PC-9 (cell line): ENCODE data around the gene GJC1. TPM values are rescaled to one million over a fixed set of nuclear protein-coding genes. Genes with fewer than 3 reads are reported as not detected.
"Not testable (repeated sequence)": the region's sequence is repeated elsewhere in the genome, so short reads cannot be mapped to it uniquely, and the experiment has no call there.

Source experiments
- BruUV-seq: library from RNA; stranded (reverse); fragments of 400-500 nt; replicated peaks from 2 replicates; lab custom pipeline; 2021; lab: Mats Ljungman, UMichigan
- CTCF ChIA-PET: fragments of 300-600 bp; sonication (Branson Sonifier 250); formaldehyde crosslinking; loops from one replicate; lab custom pipeline; 2022; ENCODE audit warnings: antibody characterized with exemption; lab: Charles Lee
- POLR2A ChIA-PET: fragments of 300-600 bp; sonication (Branson Sonifier 250); formaldehyde crosslinking; loops from one replicate; lab custom pipeline; 2022; ENCODE audit warnings: antibody characterized with exemption; ENCODE audit not compliant: unreplicated experiment; lab: Charles Lee
- DNase-seq, 2 experiments: peaks; one replicate each; pipeline versions ENCODE4 v3.0.0 to v3.0.0-alpha.2; 2015 to 2022; ENCODE audit warnings: mixed read lengths in 1 of 2
- H2AFZ ChIP-seq: fragments of 200-600 bp; sonication (generic); 2 replicates; pipeline ENCODE4 v1.8.1; 2017; ENCODE audit warnings: antibody characterized with exemption
- H3F3A ChIP-seq: fragments of 200-600 bp; sonication (generic); 2 replicates; pipeline ENCODE4 v1.8.1; 2017; ENCODE audit warnings: antibody characterized with exemption, mild to moderate bottlenecking, low read depth; ENCODE audit not compliant: insufficient read depth
- H3K27ac ChIP-seq: fragments of 200-600 bp; sonication (generic); 2 replicates; pipeline ENCODE4 v1.6.1; 2016; ENCODE audit warnings: mixed run types
- H3K27me3 ChIP-seq: fragments of 200-600 bp; sonication (generic); 2 replicates; pipeline ENCODE4 v1.6.1; 2016; ENCODE audit warnings: low read depth, mixed run types; ENCODE audit not compliant: insufficient read depth
- H3K36me3 ChIP-seq: fragments of 200-600 bp; sonication (generic); 2 replicates; pipeline ENCODE4 v1.6.1; 2016; ENCODE audit warnings: low read depth, mixed run types
- H3K4me1 ChIP-seq: fragments of 200-600 bp; sonication (generic); replicated peaks from 2 replicates; pipeline ENCODE4 v1.6.1; 2016; ENCODE audit warnings: mixed run types; ENCODE audit not compliant: insufficient read depth
- H3K4me2 ChIP-seq: fragments of 200-600 bp; sonication (generic); 2 replicates; pipeline ENCODE4 v1.6.1; 2017; ENCODE audit warnings: mixed run types
- H3K4me3 ChIP-seq: fragments of 200-600 bp; sonication (generic); 2 replicates; pipeline ENCODE4 v1.6.1; 2016; ENCODE audit warnings: mixed run types
- H3K79me2 ChIP-seq: fragments of 200-600 bp; sonication (generic); 2 replicates; pipeline ENCODE4 v1.6.1; 2017; ENCODE audit warnings: low read depth, mixed run types
- H3K9me2 ChIP-seq: fragments of 200-600 bp; sonication (generic); 2 replicates; pipeline ENCODE4 v1.8.1; 2017; ENCODE audit warnings: mild to moderate bottlenecking; ENCODE audit not compliant: insufficient read depth
- H3K9me3 ChIP-seq: fragments of 200-600 bp; sonication (generic); 2 replicates; pipeline ENCODE4 v1.8.1; 2016; ENCODE audit warnings: low read depth; ENCODE audit not compliant: insufficient read depth
- H4K20me1 ChIP-seq: fragments of 200-600 bp; sonication (generic); 2 replicates; pipeline ENCODE4 v1.8.1; 2017; ENCODE audit not compliant: insufficient read depth
- EZH2 ChIP-seq: fragments of 200-600 bp; sonication (generic); IDR thresholded peaks from 2 replicates; pipeline ENCODE4 v1.8.0; 2017; ENCODE audit warnings: antibody characterized with exemption, low read depth
- intact Hi-C: fragments of 100-400 bp; cut with micrococcal nuclease; formaldehyde crosslinking; loops from one replicate; pipeline ENCODE4 v1.10.0; 2022; ENCODE audit not compliant: unreplicated experiment
- total RNA-seq: library from RNA; stranded (reverse); gene quantifications from 2 replicates; pipeline ENCODE4 v1.2.3, GENCODE V29; 2021
- TF ChIP-seq, protein P1 (sequence below): fragments of 200-600 bp; sonication (generic); conservative IDR thresholded peaks from 2 replicates; pipeline ENCODE4 v1.6.1; 2017; ENCODE audit warnings: mixed run types, antibody characterized with exemption, mild to moderate bottlenecking, moderate library complexity

GJC1 gene
- total RNA-seq, 1 experiment from 2014 or later, result 42.6 TPM

DNA sequence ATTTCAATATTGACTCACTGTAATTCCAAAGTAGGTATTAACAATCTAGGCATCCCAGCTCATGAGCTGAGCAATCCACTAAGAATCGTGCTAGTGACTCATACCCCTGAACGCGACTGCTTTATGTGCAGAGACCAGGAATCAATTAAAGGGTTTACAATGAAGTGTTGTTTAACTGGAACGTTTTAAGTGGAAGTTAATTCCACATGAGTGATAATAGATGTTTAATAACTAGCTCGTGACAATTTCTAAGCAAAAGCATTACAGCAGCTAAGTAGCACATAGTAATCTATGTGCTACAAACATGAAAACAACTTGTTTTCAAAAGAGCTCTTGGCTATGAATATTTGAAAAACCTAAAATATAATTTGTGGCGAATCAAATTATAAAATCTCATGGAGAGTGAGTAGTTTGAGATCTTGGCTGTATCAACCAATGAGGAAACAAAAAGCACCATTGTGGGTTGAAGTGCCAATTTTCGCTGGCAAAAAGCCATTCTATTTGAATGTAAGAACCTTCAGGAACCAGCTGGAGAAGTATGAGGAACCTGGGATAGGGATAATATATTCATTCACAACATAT is 9.4 kb downstream of the GJC1 start:
- Histone ChIP-seq H3K79me2 (peaks cover 61% of the 10 kb centered on the region), H3K27ac (peak overlapping the region; percentile 68), H4K20me1 (no peaks in the 10 kb centered on the region), H3K27me3 (no peaks in the 10 kb centered on the region), H3K36me3 (no peaks in the 10 kb centered on the region), H3K4me3 (peak overlapping the region; percentile 33; the same call in 1 of the 2 replicates), H3K4me2 (peak overlapping the region; percentile 73), H3F3A (peaks cover 38% of the 10 kb centered on the region), H3K4me1 (peaks cover 17% of the 10 kb centered on the region), H2AFZ (0 out of 2 replicates have a peak overlapping the region, but pooled peaks have one; percentile 1), H3K9me2 (no peaks in the 10 kb centered on the region), H3K9me3 (no peaks in the 10 kb centered on the region)
- intact Hi-C loops, result no loop called here
- TF ChIP-seq, protein P1, sequence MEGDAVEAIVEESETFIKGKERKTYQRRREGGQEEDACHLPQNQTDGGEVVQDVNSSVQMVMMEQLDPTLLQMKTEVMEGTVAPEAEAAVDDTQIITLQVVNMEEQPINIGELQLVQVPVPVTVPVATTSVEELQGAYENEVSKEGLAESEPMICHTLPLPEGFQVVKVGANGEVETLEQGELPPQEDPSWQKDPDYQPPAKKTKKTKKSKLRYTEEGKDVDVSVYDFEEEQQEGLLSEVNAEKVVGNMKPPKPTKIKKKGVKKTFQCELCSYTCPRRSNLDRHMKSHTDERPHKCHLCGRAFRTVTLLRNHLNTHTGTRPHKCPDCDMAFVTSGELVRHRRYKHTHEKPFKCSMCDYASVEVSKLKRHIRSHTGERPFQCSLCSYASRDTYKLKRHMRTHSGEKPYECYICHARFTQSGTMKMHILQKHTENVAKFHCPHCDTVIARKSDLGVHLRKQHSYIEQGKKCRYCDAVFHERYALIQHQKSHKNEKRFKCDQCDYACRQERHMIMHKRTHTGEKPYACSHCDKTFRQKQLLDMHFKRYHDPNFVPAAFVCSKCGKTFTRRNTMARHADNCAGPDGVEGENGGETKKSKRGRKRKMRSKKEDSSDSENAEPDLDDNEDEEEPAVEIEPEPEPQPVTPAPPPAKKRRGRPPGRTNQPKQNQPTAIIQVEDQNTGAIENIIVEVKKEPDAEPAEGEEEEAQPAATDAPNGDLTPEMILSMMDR, result no peak
- no peak for TF ChIP-seq EZH2
- DNase-seq, result peak; percentile 37 to 95
- no TSS peak for BruUV-seq
- POLR2A ChIA-PET, result interaction anchor here (0.6 kb wide), 2 partner anchors 23 to 264 kb away, joined by 3 to 4 read pairs; no protein-coding TSS in a partner anchor
- CTCF ChIA-PET, result no interaction called here

DNA sequence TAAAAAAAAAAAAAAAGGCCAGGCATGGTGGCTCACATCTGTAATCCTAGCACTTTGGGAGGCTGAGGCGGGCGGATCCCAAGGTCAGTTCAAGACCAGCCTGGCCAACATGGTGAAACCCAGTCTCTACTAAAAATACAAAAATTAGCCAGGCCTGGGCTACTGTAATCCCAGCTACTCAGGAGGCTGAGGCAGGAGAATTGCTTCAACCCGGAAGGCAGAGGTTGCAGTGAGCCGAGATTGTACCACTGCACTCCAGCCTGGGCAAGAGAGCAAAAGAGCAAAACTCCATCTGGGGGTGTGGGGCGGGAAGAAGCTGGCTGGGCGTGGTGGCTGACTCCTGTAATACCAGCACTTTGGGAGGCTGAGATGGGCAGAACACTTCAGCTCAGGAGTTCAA is 11.6 kb downstream of the GJC1 start:
- ChIA-PET POLR2A (interaction anchor here (0.6 kb wide), 1 partner anchor 46 kb away, joined by 4 read pairs; no protein-coding TSS in a partner anchor), CTCF (interaction anchor here (0.5 kb wide), 1 partner anchor 39 kb away, joined by 3 read pairs; no protein-coding TSS in a partner anchor)
- H3K27ac ChIP-seq, result not testable (repeated sequence)

DNA sequence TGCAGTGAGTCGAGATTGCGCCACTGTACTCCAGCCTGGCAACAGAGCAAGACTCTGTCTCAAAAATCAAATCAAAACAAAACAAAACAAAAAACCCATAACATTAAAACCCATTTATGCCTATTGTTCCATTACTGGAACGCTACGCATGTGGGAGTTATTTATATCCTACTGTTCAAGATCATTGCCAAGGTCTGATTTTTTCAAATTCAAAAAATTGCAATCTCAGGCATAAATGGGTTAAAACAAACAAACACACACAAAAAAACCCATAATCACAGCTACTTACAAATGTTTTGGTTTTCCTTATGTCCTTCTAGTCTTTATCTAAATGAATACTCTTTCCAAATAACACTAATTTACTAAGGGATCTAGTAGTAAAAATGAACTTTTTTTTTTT is 17.8 kb downstream of the GJC1 start:
- POLR2A ChIA-PET, result no interaction called here
- Histone ChIP-seq H3K79me2 (peaks cover 33% of the 10 kb centered on the region), H3K27me3 (no peaks in the 10 kb centered on the region), H3K36me3 (no peaks in the 10 kb centered on the region), H3K27ac (no peak overlapping the region), H3K4me2 (no peak overlapping the region), H3K4me1 (0 out of 2 replicates have a peak, but pooled peaks cover 9% of the 10 kb centered on the region), H3K9me3 (no peaks in the 10 kb centered on the region), H3F3A (peaks cover 24% of the 10 kb centered on the region), H4K20me1 (no peaks in the 10 kb centered on the region), H2AFZ (no peak overlapping the region), H3K9me2 (no peaks in the 10 kb centered on the region), H3K4me3 (no peak overlapping the region)
- CTCF ChIA-PET, result interaction anchor here (0.6 to 0.7 kb wide), 2 partner anchors 21 to 49 kb away, joined by 3 read pairs; no protein-coding TSS in a partner anchor
- intact Hi-C loops, result no loop called here
- no TSS peak for BruUV-seq
- TF ChIP-seq, protein P1, result no peak
- no peak for TF ChIP-seq EZH2
- DNase-seq, result no peak

More for the DNA sequence above, 11.6 kb downstream of the GJC1 start:
- BruUV-seq, H3K4me2 ChIP-seq, H3K27me3 ChIP-seq, H3K4me3 ChIP-seq, H2AFZ ChIP-seq, H3K36me3 ChIP-seq, intact Hi-C loops, H4K20me1 ChIP-seq, H3K9me3 ChIP-seq, DNase-seq, H3K9me2 ChIP-seq: not testable (repeated sequence)
- Histone ChIP-seq H3K79me2 (peaks cover 48% of the 10 kb centered on the region), H3K4me1 (peaks cover 25% of the 10 kb centered on the region), H3F3A (peaks cover 52% of the 10 kb centered on the region)

DNA sequence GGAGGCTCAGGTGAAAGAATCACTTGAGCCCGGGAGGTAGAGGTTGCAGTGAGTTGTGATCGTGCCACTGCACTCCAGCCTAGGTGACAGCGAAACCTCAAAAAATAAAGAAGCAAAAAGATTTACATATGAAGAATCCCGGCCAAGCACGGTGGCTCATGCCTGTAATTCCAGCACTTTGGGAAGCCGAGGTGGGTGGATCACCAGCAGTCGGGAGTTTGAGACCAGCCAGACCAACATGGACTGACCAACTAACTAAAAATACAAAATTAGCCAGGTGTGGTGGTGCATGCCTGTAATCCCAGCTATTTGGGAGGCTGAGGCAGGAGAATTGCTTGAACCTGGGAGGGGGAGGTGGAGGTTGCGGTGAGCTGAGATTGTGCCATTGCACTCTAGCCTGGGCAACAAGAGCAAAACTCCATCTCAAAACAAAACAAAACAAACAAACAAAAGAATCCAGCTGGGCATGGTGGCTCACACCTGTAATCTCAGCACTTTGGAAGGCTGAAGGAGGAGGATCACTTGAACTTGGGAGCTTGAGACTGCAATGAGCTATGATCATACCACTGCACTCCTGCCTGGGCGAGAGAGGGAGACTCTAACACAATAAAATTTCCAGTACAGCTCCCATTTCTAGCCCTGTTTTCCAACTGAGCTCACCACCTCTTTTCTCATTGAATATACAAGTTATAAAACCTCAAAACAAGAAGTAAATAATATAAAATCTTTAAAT is 21.3 kb downstream of the GJC1 start:
- H3K4me3 ChIP-seq, H3K9me2 ChIP-seq, H3K27me3 ChIP-seq, POLR2A ChIA-PET, H3K9me3 ChIP-seq, intact Hi-C loops, H3K27ac ChIP-seq, H3K4me2 ChIP-seq, H2AFZ ChIP-seq, DNase-seq, CTCF ChIA-PET, BruUV-seq, H3F3A ChIP-seq, H3K36me3 ChIP-seq, H3K4me1 ChIP-seq, H4K20me1 ChIP-seq: not testable (repeated sequence)
- H3K79me2 ChIP-seq, result peaks cover 13% of the 10 kb centered on the region
